HG03025 (cell line): Measurements from ENCODE around the gene NT5M.
"Not testable (repeated sequence)": the region's sequence is repeated elsewhere in the genome, so short reads cannot be mapped to it uniquely, and the experiment has no call there.

Experiments used
- ATAC-seq: cut with Tn5 transposase; IDR thresholded peaks from one replicate; pipeline ENCODE4 v1.9.1; 2021; ENCODE audit warnings: mild to moderate bottlenecking, moderate library complexity; ENCODE audit not compliant: unreplicated experiment, low FRiP score

The NT5M gene

GRCh38 chr17:17303010-17303846 is at the start of gene NT5M:
Gene NT5M, plus strand, starts transcription at chr17:17303373. Its CDS starts 178 bp downstream, at chr17:17303551.
- ATAC-seq: no peak

- no peak for ATAC-seq
Observed at GRCh38 chr17:17253406-17253805, 49.8 kb upstream of the NT5M start.

- no peak for ATAC-seq
Observed at GRCh38 chr17:17254036-17254435, 49.1 kb upstream of the NT5M start.

GRCh38 chr17:17255689-17256088 is 47.5 kb upstream of the NT5M start:
- not testable (repeated sequence) for ATAC-seq

GRCh38 chr17:17256316-17256715 is 46.9 kb upstream of the NT5M start:
- no peak for ATAC-seq

GRCh38 chr17:17258011-17258410 is 45.2 kb upstream of the NT5M start:
- no peak for ATAC-seq

- ATAC-seq: no peak
Observed at GRCh38 chr17:17258998-17259397, 44.2 kb upstream of the NT5M start.

- ATAC-seq: no peak
Observed at GRCh38 chr17:17264430-17264829, 38.7 kb upstream of the NT5M start.

- ATAC-seq: no peak
Observed at GRCh38 chr17:17269926-17270773, 33.0 kb upstream of the NT5M start.

- no peak for ATAC-seq
Observed at GRCh38 chr17:17275971-17276370, 27.2 kb upstream of the NT5M start.

GRCh38 chr17:17277431-17277830 is 25.7 kb upstream of the NT5M start:
- not testable (repeated sequence) for ATAC-seq

- ATAC-seq: no peak
Observed at GRCh38 chr17:17279316-17279715, 23.9 kb upstream of the NT5M start.

GRCh38 chr17:17280613-17281549 is 22.3 kb upstream of the NT5M start, which contains the start of gene COPS3:
Gene COPS3, minus strand, starts transcription at chr17:17281246. Its CDS starts 60 bp downstream, at chr17:17281186.
- peak; percentile 85 for ATAC-seq

GRCh38 chr17:17285951-17286350 is 17.2 kb upstream of the NT5M start:
- no peak for ATAC-seq

GRCh38 chr17:17289086-17289485 is 14.1 kb upstream of the NT5M start:
- no peak for ATAC-seq

- ATAC-seq: no peak
Observed at GRCh38 chr17:17289701-17290100, 13.5 kb upstream of the NT5M start.

GRCh38 chr17:17295141-17295540 is 8.0 kb upstream of the NT5M start:
- no peak for ATAC-seq

- no peak for ATAC-seq
Observed at GRCh38 chr17:17297217-17297616, 6.0 kb upstream of the NT5M start.

- no peak for ATAC-seq
Observed at GRCh38 chr17:17298108-17298507, 5.1 kb upstream of the NT5M start.
